ENCODE measurements around the gene RTN4.

The RTN4 gene

DNA sequence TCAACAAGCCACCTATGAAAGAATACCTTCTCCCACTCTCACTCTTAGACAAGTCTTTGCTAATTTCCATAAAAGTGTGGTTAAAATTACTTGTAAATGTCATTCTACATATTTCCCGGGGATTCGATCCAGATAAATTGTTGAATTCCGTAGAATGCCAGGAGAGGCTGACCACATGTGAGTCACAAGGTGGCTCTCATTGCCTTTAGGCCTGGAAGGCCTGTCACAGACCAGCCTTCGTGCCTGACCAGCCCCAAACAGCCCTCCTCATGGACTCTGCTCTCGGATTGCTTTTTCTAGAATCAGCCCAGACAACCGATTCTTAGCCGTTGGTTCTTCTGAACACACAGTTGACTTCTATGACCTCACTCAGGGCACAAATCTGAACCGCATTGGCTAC lies 86.0 kb downstream of the RTN4 start:
- Mint-ChIP-seq H3K9me3 (no peaks in the 10 kb centered on the region), H3K36me3 (ENCODE audit: low read depth) (peaks cover 37% of the 10 kb centered on the region), H3K27ac (no peak overlapping the region), H3K4me3 (no peak overlapping the region), H3K27me3 (ENCODE audit: low read depth, poor library complexity) (peaks cover 2% of the 10 kb centered on the region), H3K4me1 (peaks cover 15% of the 10 kb centered on the region)
- TF ChIP-seq, protein P1, sequence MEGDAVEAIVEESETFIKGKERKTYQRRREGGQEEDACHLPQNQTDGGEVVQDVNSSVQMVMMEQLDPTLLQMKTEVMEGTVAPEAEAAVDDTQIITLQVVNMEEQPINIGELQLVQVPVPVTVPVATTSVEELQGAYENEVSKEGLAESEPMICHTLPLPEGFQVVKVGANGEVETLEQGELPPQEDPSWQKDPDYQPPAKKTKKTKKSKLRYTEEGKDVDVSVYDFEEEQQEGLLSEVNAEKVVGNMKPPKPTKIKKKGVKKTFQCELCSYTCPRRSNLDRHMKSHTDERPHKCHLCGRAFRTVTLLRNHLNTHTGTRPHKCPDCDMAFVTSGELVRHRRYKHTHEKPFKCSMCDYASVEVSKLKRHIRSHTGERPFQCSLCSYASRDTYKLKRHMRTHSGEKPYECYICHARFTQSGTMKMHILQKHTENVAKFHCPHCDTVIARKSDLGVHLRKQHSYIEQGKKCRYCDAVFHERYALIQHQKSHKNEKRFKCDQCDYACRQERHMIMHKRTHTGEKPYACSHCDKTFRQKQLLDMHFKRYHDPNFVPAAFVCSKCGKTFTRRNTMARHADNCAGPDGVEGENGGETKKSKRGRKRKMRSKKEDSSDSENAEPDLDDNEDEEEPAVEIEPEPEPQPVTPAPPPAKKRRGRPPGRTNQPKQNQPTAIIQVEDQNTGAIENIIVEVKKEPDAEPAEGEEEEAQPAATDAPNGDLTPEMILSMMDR (IDR thresholded peaks at IDR 0.05), result no peak
- DNase-seq, result no peak

DNA sequence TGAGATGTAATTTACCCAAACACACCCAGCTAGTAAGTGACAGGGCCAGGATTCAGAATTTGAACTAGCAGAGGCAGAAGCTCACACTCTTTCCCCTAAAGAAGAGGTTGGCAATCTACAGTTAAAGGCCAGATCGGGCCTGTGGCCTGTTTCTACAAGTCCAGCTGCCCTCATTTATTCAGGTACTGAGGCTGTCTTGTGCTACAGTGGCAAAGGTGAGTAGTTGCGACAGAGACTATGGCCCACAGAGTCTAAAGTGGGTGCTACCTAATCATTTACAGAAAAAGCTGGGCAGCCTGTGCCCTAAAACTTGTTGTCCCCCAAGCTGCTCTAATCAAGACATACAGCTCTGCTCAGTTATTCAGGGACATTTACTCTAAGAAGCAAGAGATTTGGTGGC lies 86.8 kb downstream of the RTN4 start:
- DNase-seq, result no peak
- Mint-ChIP-seq H3K4me3 (no peak overlapping the region), H3K36me3 (ENCODE audit: low read depth) (peaks cover 32% of the 10 kb centered on the region), H3K4me1 (peaks cover 15% of the 10 kb centered on the region), H3K27me3 (ENCODE audit: low read depth, poor library complexity) (no peaks in the 10 kb centered on the region), H3K9me3 (no peaks in the 10 kb centered on the region), H3K27ac (no peak overlapping the region)
- TF ChIP-seq, protein P1 (IDR thresholded peaks at IDR 0.05), result no peak

DNA sequence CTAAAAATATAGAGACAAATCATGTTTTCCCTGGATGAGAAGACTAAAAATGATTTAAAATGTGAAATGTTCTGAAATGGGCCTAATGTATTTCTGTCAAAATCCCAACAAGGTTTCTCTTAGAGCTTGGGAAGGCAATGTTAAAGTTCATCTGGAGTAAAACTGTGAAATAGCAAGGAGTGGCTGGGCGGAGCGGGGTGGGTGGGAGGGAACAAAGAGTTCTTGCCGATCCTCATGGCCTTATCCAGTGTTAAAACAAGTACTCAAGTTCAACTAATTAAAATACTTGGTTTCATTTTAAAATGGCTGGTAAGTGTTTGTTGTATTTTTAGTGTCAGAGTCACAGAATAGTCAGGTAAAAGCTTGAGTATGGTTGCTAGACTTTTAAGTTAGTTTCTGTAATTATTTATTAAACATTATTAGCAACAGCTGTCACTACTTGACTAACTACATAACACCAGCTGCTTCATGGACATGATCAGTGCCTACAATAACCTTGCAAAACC lies 87.3 kb downstream of the RTN4 start:
- H3K27me3 Mint-ChIP-seq (ENCODE audit: low read depth, poor library complexity), result no peaks in the 10 kb centered on the region
- H3K4me1 Mint-ChIP-seq, result peaks cover 15% of the 10 kb centered on the region
- DNase-seq, result no peak
- no peak overlapping the region for H3K27ac Mint-ChIP-seq
- no peaks in the 10 kb centered on the region for H3K9me3 Mint-ChIP-seq
- TF ChIP-seq, protein P1 (IDR thresholded peaks at IDR 0.05), result no peak
- no peak overlapping the region for H3K4me3 Mint-ChIP-seq
- H3K36me3 Mint-ChIP-seq (ENCODE audit: low read depth), result peaks cover 27% of the 10 kb centered on the region

DNA sequence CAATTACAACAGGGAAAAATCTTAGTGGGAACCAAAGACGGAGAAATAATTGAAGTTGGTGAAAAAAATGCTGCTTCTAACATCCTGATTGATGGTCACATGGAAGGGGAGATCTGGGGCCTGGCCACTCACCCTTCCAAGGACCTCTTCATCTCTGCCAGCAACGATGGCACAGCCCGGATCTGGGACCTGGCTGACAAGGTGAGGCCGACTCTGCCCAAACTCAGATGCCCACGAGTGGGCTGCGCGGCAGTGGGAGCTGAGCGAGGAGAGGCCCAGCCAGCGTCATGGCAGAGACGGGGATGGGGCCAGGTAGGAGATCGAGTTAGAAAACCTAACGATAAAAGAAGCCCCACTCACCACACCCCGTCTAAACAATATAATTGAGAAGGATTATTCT lies 87.7 kb downstream of the RTN4 start:
- Mint-ChIP-seq H3K4me3 (no peak overlapping the region), H3K27ac (no peak overlapping the region), H3K4me1 (peaks cover 14% of the 10 kb centered on the region), H3K36me3 (ENCODE audit: low read depth) (peaks cover 23% of the 10 kb centered on the region), H3K27me3 (ENCODE audit: low read depth, poor library complexity) (no peaks in the 10 kb centered on the region), H3K9me3 (no peaks in the 10 kb centered on the region)
- TF ChIP-seq, protein P1 (IDR thresholded peaks at IDR 0.05), result no peak
- DNase-seq, result no peak

DNA sequence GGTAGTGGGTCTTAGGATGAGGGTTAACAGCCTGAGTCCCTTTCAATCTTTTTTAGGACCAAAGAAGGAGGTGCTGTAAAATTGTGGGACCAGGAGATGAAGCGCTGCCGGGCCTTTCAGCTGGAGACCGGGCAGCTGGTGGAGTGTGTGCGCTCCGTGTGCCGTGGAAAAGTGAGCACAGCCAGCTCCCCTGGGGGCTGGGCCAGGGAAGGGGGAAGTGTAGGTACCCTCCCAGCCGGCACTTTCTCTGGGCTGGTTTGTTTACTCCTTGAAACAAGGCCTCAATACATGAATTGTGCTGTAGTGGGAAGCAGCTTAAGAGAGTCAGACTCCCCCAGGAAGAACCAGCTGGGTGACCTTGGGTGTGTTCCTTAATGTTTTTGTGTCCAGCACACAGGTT lies 90.1 kb downstream of the RTN4 start:
- Mint-ChIP-seq H3K27ac (no peak overlapping the region), H3K4me1 (peaks cover 33% of the 10 kb centered on the region), H3K9me3 (no peaks in the 10 kb centered on the region), H3K36me3 (ENCODE audit: low read depth) (peaks cover 8% of the 10 kb centered on the region), H3K4me3 (no peak overlapping the region), H3K27me3 (ENCODE audit: low read depth, poor library complexity) (no peaks in the 10 kb centered on the region)
- TF ChIP-seq, protein P1 (IDR thresholded peaks at IDR 0.05), result no peak
- DNase-seq, result no peak

DNA sequence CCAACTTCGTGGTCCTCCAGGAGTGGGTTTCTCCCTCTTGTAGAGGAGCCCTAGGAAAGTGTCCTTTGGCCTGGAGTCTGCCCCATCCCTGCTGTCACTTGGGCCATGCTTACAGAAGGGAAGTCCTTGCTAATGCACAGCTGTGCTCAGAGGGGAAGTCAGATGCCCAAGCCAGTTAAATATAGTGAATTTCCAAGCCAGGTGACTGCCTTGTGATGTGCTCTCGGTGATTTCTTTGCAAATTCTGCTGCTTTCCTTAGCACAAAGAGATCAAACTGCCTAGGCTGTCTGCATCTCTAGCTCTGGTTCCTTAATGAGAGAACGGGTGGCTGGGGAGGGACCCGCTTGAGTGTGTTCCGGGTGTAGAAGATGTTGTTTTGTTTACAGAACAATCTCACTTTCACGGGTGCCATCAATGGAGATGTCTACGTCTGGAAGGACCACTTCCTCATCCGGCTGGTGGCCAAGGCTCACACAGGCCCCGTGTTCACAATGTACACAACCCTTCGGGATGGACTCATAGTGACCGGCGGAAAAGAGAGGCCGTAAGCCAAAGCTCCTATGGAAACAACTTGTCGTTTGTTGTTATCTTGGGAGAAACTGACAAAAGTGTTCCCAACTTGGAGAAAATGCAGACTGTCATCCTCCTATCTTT lies 91.4 kb downstream of the RTN4 start:
- TF ChIP-seq, protein P1 (IDR thresholded peaks at IDR 0.05), result no peak
- Mint-ChIP-seq H3K9me3 (no peaks in the 10 kb centered on the region), H3K4me3 (no peak overlapping the region), H3K27me3 (ENCODE audit: low read depth, poor library complexity) (no peaks in the 10 kb centered on the region), H3K4me1 (peaks cover 42% of the 10 kb centered on the region), H3K27ac (no peak overlapping the region), H3K36me3 (ENCODE audit: low read depth) (peaks cover 8% of the 10 kb centered on the region)
- DNase-seq, result no peak
